ENCODE results near the gene ELOVL5.

Gene ELOVL5

GRCh38 chr6:53369876-53370515 lies 21.2 kb upstream of the ELOVL5 start:
- TF ChIP-seq TAF1 (IDR thresholded peaks at IDR 0.05; ENCODE audit: borderline replicate concordance, insufficient read depth, low read length) = no peak
- TF ChIP-seq REST (IDR thresholded peaks at IDR 0.05; ENCODE audit: insufficient read depth in 1 of 2, low read depth in 2 of 2, low read length in 2 of 2) = no peak
- no peak for TF ChIP-seq POLR2AphosphoS5 (IDR thresholded peaks at IDR 0.05; ENCODE audit: low read depth, low read length)
- TF ChIP-seq SIN3A (IDR thresholded peaks at IDR 0.05; ENCODE audit: borderline replicate concordance, insufficient read depth, low read length) = no peak
- no peak for TF ChIP-seq FOXP2 (optimal IDR thresholded peaks at IDR 0.05; ENCODE audit: borderline replicate concordance, extremely low read depth, extremely low read length, insufficient read depth)

GRCh38 chr6:53369051-53369450 lies 20.3 kb upstream of the ELOVL5 start:
- no peak for TF ChIP-seq SIN3A (IDR thresholded peaks at IDR 0.05; ENCODE audit: borderline replicate concordance, insufficient read depth, low read length)
- TF ChIP-seq FOXP2 (optimal IDR thresholded peaks at IDR 0.05; ENCODE audit: borderline replicate concordance, extremely low read depth, extremely low read length, insufficient read depth) = no peak
- no peak for TF ChIP-seq REST (IDR thresholded peaks at IDR 0.05; ENCODE audit: insufficient read depth in 1 of 2, low read depth in 2 of 2, low read length in 2 of 2)
- TF ChIP-seq POLR2AphosphoS5 (IDR thresholded peaks at IDR 0.05; ENCODE audit: low read depth, low read length) = no peak
- TF ChIP-seq TAF1 (IDR thresholded peaks at IDR 0.05; ENCODE audit: borderline replicate concordance, insufficient read depth, low read length) = no peak

- no peak for TF ChIP-seq SIN3A (IDR thresholded peaks at IDR 0.05; ENCODE audit: borderline replicate concordance, insufficient read depth, low read length)
- no peak for TF ChIP-seq FOXP2 (optimal IDR thresholded peaks at IDR 0.05; ENCODE audit: borderline replicate concordance, extremely low read depth, extremely low read length, insufficient read depth)
- no peak for TF ChIP-seq TAF1 (IDR thresholded peaks at IDR 0.05; ENCODE audit: borderline replicate concordance, insufficient read depth, low read length)
- TF ChIP-seq REST (IDR thresholded peaks at IDR 0.05; ENCODE audit: insufficient read depth in 1 of 2, low read depth in 2 of 2, low read length in 2 of 2) = no peak
- no peak for TF ChIP-seq POLR2AphosphoS5 (IDR thresholded peaks at IDR 0.05; ENCODE audit: low read depth, low read length)
Measured at GRCh38 chr6:53366128-53366641, 17.4 kb upstream of the ELOVL5 start.

- TF ChIP-seq SIN3A (IDR thresholded peaks at IDR 0.05; ENCODE audit: borderline replicate concordance, insufficient read depth, low read length) (no peak), POLR2AphosphoS5 (IDR thresholded peaks at IDR 0.05; ENCODE audit: low read depth, low read length) (no peak), TAF1 (IDR thresholded peaks at IDR 0.05; ENCODE audit: borderline replicate concordance, insufficient read depth, low read length) (no peak), REST (IDR thresholded peaks at IDR 0.05; ENCODE audit: insufficient read depth in 1 of 2, low read depth in 2 of 2, low read length in 2 of 2) (no peak), FOXP2 (optimal IDR thresholded peaks at IDR 0.05; ENCODE audit: borderline replicate concordance, extremely low read depth, extremely low read length, insufficient read depth) (no peak)
Measured at GRCh38 chr6:53363341-53364079, 14.8 kb upstream of the ELOVL5 start.
